Measurements from ENCODE around the gene MRFAP1L1.
A peak's percentile ranks its signal among the peaks of the same experiment; 100 is the strongest.

The MRFAP1L1 gene

DNA sequence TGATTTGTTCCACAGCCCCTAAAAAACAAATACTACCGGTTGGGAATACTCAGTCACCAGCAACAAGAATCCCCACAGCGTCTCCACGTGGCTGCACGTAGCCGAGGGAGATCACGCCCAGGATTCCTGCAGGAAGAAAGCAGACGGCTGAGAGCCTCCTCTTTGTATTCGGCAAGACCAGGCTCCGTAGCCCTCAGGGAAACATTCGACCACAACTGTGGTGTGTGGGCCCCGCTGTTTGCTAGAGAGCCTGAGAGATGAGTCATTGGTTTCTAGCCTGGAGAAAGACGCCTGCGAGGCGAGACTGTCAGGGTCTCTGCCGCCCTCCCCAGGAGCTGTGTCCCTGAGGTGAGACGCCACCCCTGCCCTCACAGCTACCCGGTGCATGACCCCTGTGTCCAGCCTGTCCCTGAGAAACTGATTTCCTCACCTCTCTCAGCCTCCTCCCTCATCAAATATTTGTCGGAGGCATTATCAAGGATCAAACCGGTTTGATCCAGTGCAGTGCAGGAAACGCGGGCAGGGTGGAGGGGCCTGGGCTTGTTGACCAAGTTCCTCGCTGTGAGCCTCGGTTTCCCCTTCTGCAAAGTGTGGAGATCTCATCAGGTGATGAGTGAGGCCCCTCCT lies 20.7 kb downstream of the MRFAP1L1 start:
- TF ChIP-seq, protein P1, sequence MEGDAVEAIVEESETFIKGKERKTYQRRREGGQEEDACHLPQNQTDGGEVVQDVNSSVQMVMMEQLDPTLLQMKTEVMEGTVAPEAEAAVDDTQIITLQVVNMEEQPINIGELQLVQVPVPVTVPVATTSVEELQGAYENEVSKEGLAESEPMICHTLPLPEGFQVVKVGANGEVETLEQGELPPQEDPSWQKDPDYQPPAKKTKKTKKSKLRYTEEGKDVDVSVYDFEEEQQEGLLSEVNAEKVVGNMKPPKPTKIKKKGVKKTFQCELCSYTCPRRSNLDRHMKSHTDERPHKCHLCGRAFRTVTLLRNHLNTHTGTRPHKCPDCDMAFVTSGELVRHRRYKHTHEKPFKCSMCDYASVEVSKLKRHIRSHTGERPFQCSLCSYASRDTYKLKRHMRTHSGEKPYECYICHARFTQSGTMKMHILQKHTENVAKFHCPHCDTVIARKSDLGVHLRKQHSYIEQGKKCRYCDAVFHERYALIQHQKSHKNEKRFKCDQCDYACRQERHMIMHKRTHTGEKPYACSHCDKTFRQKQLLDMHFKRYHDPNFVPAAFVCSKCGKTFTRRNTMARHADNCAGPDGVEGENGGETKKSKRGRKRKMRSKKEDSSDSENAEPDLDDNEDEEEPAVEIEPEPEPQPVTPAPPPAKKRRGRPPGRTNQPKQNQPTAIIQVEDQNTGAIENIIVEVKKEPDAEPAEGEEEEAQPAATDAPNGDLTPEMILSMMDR (IDR thresholded peaks at IDR 0.05) = no peak

DNA sequence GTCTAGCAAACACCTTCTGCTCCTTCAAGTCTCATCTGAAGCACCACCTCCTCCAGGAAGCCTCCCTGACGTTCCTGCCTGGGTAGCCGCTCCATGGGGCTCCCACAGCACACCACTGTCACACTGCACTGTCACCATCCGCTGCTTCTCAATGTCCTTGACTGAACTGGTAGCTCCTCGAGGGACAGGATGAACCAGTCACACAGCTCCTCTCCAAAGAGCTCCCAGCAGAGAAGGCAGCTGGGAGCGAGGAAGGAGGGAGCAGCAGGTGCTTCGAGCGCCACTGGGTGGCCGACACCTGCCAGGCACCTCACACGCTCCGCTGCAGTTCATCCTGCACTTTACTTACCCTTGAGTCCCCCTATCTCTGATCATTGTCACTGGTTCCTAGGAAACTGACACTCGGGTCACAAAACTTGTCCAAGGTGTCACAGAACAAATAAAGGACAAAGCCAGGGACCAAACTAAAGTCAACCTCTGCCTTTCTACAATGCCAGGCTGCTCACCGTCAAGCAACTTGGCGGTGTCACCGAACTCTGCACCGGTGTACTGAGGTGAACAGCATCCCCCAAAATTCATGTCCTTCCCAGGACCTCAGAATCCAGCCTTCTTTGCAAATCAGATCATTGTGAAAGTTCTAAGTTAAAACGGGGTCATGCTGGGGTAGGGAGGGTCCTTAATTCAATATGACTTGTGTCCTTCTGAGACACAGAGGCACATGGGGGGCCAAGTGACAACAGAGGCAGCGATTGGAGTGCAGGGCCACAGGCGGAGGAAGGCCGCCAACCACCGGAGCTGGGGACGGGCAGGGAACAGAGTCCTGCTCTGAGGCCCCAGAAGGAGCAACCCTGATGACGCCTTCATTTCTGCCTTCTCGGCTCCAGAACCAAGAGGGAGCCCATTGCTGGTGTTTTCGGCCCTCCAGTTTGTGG lies 21.5 kb downstream of the MRFAP1L1 start:
- TF ChIP-seq, protein P1 (IDR thresholded peaks at IDR 0.05) = peak; percentile 35; the same call in 1 of the 2 replicates

DNA sequence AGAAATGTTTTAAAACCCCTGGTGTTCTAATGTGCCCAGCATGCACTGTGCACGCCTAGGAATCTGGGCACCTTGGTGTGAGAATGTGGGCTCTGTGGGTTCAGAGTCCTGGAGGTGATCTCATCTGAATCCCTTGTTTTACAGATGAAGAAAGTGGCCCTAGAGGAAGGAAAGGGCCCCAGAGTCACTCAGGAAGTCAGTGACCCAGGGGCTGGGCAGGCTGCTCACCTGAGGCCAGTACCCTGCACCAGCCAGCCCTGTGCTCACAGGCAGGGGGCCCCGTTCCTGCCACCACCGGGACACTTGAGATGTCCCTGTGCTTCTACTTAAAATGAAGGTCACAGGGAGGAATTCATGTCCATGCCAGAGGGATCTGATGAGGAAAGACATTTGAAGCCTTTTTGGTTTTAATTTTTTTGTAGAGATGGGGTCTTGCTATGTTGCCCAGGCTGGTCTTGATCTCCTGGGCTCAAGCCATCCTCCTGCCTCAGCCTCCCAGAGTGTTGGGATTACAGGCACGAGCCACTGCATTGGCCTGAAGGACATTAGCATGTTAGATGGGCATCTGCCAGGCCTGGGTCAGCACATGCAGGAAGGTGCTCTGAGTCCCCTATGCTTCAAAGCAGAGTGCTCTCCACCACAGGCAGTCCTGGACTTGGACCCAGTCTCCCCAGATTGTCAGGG lies 23.4 kb downstream of the MRFAP1L1 start:
- TF ChIP-seq, protein P1 (IDR thresholded peaks at IDR 0.05) = no peak

DNA sequence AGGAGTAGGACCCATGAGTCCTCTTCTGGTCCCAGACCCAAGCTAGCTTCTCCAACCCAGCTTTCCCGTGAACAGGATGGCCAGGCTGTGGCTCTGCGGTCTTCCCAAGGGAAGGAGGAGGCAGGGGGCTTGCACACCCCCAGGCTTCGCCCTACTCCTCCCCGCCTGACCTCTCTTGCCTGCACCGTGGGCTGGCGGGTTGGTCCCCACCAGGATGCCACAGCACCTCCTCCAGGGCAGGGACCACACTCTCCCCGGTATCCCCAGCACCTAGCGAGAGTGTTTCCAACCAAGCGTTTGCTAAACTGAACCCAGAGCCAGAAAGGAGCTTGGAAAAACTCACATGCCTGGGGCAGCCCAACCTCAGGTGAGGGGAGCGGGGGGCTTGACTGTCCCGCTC lies 25.0 kb downstream of the MRFAP1L1 start:
- TF ChIP-seq, protein P1 (IDR thresholded peaks at IDR 0.05) = no peak

DNA sequence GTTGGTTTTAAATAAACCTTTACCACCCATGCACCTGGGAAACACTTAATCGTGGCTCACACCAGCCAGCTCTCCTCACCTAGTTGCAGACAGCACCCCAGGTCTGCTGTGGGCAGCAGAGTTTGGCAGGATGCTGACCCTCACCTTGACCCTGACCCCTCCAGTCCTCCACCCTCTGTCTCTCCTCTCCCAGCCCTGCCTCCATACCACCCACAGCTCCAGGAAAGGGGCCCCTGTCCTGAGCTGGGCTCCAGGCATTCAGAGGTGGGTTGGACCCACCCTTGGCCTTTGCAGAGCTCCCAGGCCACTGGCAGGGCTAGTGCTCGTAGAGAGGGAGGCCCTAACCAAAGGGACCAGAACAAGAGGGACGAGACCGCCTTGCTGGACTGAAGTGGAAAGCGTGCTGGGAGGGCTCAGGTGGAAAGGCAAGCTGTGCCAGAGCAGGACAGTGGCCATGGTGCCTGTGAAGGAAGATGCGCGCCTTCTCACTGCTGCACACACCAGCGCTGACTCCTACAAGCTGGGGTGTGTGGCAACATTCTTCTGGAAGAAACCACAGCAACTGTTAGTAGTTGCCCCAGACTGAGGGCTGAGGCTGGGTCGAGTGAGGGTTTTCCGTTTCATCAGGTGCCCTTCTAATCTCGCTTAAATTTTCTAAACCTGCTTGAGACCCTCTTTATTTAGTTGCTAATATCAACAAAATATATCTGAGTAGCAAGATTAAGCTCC lies 26.6 kb downstream of the MRFAP1L1 start:
- TF ChIP-seq, protein P1 (IDR thresholded peaks at IDR 0.05) = no peak

DNA sequence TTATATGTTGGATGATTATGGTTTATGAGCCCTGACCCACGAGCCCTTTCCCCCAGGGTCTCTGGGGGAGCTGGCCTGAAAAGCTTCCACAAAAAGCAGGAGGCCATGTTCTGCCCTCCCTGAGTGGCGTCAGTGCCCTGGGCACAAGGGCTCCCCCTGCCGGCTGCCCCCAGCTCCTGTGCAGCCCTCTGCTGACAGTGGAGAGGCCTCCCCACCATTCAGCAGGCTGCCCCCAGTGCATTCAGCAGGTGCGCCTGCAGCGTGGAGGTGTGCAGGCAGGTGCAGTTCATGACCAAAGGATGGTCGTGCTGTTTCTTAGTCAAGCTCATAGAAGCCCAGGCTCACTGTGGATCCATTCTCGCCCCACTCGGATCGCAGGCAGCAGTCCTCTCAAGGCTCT lies 28.5 kb downstream of the MRFAP1L1 start:
- TF ChIP-seq, protein P1 (IDR thresholded peaks at IDR 0.05) = peak; percentile 54

Measured in LNCAP (cell line).